Lower leg skin (tissue), 3 donors: ENCODE results near the gene KRT83.

Source experiments
- CTCF ChIP-seq, 3 donors: fragments of 450-650 bp; IDR thresholded peaks; one replicate each; pipeline ENCODE4 v1.5.1; 2016; ENCODE audit warnings: antibody characterized with exemption in 3 of 3, mild to moderate bottlenecking in 3 of 3, moderate library complexity in 2 of 3
- POLR2A ChIP-seq, 2 donors: fragments of 450-650 bp; IDR thresholded peaks; one replicate each; pipeline ENCODE4 v1.6.1; 2016 to 2017; ENCODE audit warnings: antibody characterized with exemption in 2 of 2, mild to moderate bottlenecking in 1 of 2, moderate library complexity in 1 of 2

GRCh38 chr12:52335598-52336262 is 14.5 kb upstream of the KRT83 start:
- TF ChIP-seq CTCF (IDR thresholded peaks at IDR 0.05) (no peak), POLR2A (IDR thresholded peaks at IDR 0.05) (no peak)
